CD4-positive, alpha-beta T cell treated with Interleukin-12 subunit alpha and Interleukin-12 subunit beta, for 1 hour (primary cell): ENCODE data around the gene SPECC1L.
"Not testable (repeated sequence)": the region's sequence is repeated elsewhere in the genome, so short reads cannot be mapped to it uniquely, and the experiment has no call there.

Source experiments
- DNase-seq: peaks from one replicate; pipeline ENCODE4 v3.0.0-alpha.2; 2020

The SPECC1L gene

GRCh38 chr22:24247564-24248344, 22.9 kb upstream of the SPECC1L start:
- DNase-seq, result peak; percentile 44

- DNase-seq, result not testable (repeated sequence)
Observed at GRCh38 chr22:24248611-24249010, 22.0 kb upstream of the SPECC1L start.

DNA sequence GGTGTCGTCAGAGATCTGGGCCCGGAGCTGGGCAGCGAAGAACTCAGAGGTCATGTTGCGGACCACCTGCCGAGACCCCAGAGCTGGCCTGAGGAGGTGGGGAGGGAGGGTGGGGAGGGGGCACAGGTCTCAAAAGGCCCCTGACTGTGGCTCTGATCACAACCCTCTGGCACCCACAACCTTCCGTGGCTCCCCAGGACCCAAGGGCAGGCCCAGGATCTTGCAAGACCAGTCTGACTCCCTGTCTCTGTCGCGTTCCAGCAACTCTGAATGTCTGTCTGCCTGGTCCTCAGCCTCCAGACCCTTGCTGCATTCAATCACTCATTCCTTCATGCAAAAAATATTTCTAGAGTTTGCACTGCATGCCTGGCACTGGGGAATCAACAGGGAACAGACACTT, 21.2 kb upstream of the SPECC1L start:
- DNase-seq, result not testable (repeated sequence)

GRCh38 chr22:24251286-24251685, 19.3 kb upstream of the SPECC1L start:
- DNase-seq, result not testable (repeated sequence)

DNA sequence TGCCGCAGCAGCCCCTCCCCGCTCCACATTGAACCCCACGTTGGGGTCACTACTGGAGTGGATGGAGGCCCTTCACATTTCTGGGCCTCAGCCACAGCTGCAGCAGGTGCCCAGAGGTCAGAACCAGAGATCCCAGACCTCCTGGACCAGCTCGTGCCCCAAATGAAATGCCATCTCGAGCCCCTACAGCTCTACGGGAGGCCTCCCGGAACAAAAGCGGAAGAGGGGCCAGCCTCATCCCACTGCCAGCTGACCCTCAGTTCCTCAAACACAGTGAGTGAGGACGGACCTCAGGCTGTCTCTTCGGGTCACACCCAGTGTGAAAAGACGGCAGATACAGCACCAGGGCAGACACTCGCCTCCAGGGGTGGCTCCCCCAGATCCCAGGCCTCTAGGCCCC, 17.5 kb upstream of the SPECC1L start:
- DNase-seq, result not testable (repeated sequence)

DNA sequence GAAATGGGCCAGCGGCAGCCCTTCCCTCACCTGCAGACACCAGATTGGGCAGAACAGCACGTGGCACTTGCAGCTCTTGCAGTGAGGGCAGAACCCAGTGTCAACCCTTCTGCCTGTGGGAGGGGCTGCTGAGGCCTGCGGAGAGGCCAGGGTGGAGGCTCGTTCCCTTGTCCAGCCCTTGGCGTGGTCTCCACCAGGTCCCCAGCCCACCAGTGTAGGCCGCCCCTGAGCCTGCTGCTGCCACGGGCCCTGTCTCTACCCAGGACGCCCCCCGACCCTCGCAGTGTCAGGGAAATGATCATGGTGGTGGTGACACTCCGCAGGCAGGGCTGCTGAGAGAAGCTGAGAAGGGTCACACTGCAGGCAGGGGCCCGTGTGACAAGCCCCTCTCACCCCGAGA, 14.5 kb upstream of the SPECC1L start:
- not testable (repeated sequence) for DNase-seq

- DNase-seq, result not testable (repeated sequence)
Observed at GRCh38 chr22:24256736-24257135, 13.9 kb upstream of the SPECC1L start.

GRCh38 chr22:24259459-24259858, 11.2 kb upstream of the SPECC1L start:
- DNase-seq, result peak; percentile 60

- not testable (repeated sequence) for DNase-seq
Observed at GRCh38 chr22:24262185-24262749, 8.4 kb upstream of the SPECC1L start.

- not testable (repeated sequence) for DNase-seq
Observed at GRCh38 chr22:24263479-24263878, 7.2 kb upstream of the SPECC1L start.

DNA sequence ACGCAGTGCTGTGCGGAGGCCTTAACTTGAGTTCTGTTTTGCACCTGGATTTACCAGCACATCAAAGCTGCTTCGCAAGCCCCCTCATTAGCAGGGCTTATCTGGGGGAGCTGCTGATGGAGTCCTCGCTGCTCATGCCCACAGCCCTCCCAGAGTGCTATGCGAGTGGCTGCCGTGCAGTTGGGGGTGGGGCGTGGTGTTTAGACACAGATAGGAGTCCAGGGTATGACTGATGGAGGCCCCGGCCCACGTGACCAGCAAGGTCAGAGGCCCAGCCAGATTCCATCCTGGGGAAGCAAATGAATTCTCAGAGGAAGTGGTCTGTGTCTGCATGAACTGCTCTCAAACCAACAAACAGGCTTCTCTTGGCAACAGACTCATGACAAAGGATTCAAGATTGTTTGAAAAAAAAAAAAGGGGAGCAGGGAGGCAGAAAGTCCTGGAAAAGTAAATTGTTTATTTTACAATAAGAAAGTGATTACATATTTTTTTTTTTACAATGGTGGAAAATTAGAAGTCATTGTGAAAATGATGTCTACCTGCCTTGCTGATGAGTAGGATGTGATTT, 6.2 kb upstream of the SPECC1L start:
- not testable (repeated sequence) for DNase-seq

GRCh38 chr22:24265734-24266133, 4.9 kb upstream of the SPECC1L start:
- DNase-seq, result no peak

- DNase-seq, result not testable (repeated sequence)
Observed at GRCh38 chr22:24266495-24266894, 4.1 kb upstream of the SPECC1L start.

DNA sequence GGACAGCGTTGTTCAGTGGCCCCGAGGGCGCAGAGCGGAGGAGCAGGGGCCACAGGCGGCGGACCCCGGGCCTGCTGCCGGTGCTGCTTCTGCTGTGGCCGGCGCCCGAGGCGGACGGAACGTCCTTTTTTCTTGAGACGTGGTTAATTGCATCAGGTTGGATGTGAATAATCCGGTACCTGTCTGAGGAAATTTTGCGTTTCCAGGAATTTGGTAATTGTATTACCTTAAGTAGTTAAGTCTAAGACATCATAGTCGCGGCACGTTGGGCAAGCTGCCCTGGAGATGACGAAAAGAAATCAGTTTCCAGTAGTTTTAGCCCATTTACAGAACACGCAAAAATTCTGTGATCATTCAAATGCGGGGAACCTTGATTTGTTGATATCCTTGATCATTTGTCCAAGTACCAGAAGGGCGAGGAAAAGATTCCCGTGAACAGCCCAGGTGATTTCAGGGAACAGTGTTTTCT, 789 bp downstream of the SPECC1L start:
- DNase-seq, result no peak

DNA sequence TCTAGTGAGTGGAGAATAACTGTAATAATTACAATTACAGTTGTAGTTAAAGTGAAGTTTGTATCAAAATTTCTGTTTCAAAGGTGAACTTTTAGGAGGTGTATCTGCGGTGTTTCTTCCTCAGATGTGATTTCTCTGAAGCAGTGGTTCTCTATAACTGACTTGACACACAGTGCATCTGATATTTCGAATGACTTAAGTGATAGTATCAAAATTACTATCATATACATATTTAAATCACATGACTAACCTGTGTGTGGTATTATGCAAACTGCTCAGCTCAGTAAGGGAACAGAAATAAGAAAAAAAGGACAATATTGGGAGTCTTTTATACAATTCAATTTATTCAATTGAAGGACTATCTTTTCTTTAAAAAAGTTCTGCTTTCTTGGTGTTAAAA, 2.4 kb downstream of the SPECC1L start:
- not testable (repeated sequence) for DNase-seq

DNA sequence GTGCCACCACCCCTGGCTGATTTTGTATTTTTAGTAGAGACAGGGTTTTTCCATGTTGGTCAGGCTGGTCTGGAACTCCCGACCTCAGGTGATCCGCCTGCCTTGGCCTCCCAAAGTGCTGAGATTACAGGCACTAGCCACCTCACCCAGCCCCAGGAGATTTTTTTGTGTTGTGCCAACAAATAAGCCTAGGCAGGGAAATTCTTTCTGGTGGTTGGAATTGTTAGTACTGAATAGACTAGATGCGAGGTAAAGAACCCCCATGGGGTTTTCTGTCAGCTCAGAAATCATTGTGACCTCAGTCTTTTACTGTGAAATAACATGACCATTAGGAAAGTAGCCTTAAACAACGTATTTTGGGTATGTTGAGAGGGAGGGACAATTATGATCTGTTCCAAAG, 3.3 kb downstream of the SPECC1L start:
- DNase-seq, result not testable (repeated sequence)

- DNase-seq, result not testable (repeated sequence)
Observed at GRCh38 chr22:24274696-24275405, 4.2 kb downstream of the SPECC1L start.

- not testable (repeated sequence) for DNase-seq
Observed at GRCh38 chr22:24280363-24280762, 9.7 kb downstream of the SPECC1L start.

GRCh38 chr22:24282401-24282800, 11.8 kb downstream of the SPECC1L start:
- DNase-seq, result no peak

- DNase-seq, result no peak
Observed at GRCh38 chr22:24284747-24285203, 14.1 kb downstream of the SPECC1L start.

GRCh38 chr22:24285245-24285644, 14.6 kb downstream of the SPECC1L start:
- peak; percentile 11 for DNase-seq

- DNase-seq, result not testable (repeated sequence)
Observed at GRCh38 chr22:24287212-24287611, 16.6 kb downstream of the SPECC1L start.

- DNase-seq, result not testable (repeated sequence)
Observed at GRCh38 chr22:24287801-24288200, 17.2 kb downstream of the SPECC1L start.
